H1 (cell line): ENCODE measurements around the gene DDX42.

Source experiments
- CEBPB ChIP-seq: IDR thresholded peaks from 2 replicates; pipeline ENCODE4 v1.6.1; 2012; ENCODE audit warnings: low read depth, low read length
- CREB1 ChIP-seq: IDR thresholded peaks from 2 replicates; pipeline ENCODE4 v1.6.1; 2012; ENCODE audit warnings: inconsistent platforms
- EZH2 ChIP-seq: fragments of 200-600 bp; sonication (generic); IDR thresholded peaks from 2 replicates; pipeline ENCODE4 v1.7.1; 2012; ENCODE audit warnings: low read depth, mild to moderate bottlenecking, moderate library complexity, low read length, inconsistent platforms; ENCODE audit not compliant: severe bottlenecking
- JUN ChIP-seq: IDR thresholded peaks from 2 replicates; pipeline ENCODE4 v1.6.1; 2011; ENCODE audit warnings: low read depth, mild to moderate bottlenecking, improper control_type of control experiment, low read length
- JUND ChIP-seq: IDR thresholded peaks from 2 replicates; pipeline ENCODE4 v1.6.1; 2011; ENCODE audit warnings: mild to moderate bottlenecking, improper control_type of control experiment, low read length
- KDM1A ChIP-seq: fragments of 200-600, 300-600 bp; sonication (generic); IDR thresholded peaks from 2 replicates; pipeline ENCODE4 v1.7.1; 2016; ENCODE audit warnings: mild to moderate bottlenecking, low read length, borderline replicate concordance
- POLR2A ChIP-seq, 2 experiments: IDR thresholded peaks; 1 replicate in 1 of 2; 2 replicates in 1 of 2; pipeline ENCODE4 v1.6.1; 2011; ENCODE audit warnings: low read depth in 2 of 2, low read length in 2 of 2, mild to moderate bottlenecking in 2 of 2; ENCODE audit errors: control extremely low read depth in 1 of 2
- POLR2AphosphoS5 ChIP-seq: IDR thresholded peaks from 2 replicates; pipeline ENCODE4 v1.6.1; 2011; ENCODE audit warnings: low read depth, low read length
- RAD21 ChIP-seq, 2 experiments: IDR thresholded peaks in 1 of 2; conservative IDR thresholded peaks in 1 of 2; 2 replicates each; pipeline ENCODE4 v1.6.1; 2011; ENCODE audit warnings: low read depth in 2 of 2, low read length in 2 of 2, improper control_type of control experiment in 1 of 2, inconsistent platforms in 1 of 2, mild to moderate bottlenecking in 1 of 2, moderate library complexity in 1 of 2
- RFX5 ChIP-seq: IDR thresholded peaks from 2 replicates; pipeline ENCODE4 v1.6.1; 2011; ENCODE audit warnings: low read depth, low read length, improper control_type of control experiment, borderline replicate concordance
- SRF ChIP-seq: IDR thresholded peaks from 2 replicates; pipeline ENCODE4 v1.6.1; 2011; ENCODE audit warnings: mild to moderate bottlenecking, low read depth, low read length, moderate library complexity
- TBP ChIP-seq: IDR thresholded peaks from 2 replicates; pipeline ENCODE4 v1.6.1; 2011; ENCODE audit warnings: low read depth, low read length, improper control_type of control experiment
- TF ChIP-seq, protein P1 (sequence below), 3 experiments: IDR thresholded peaks; 1 replicate in 2 of 3; 2 replicates in 1 of 3; pipeline versions ENCODE4 v1.5.1 to v1.6.1; 2011; ENCODE audit warnings: low read length in 3 of 3, mild to moderate bottlenecking in 3 of 3, inconsistent platforms in 2 of 3, low read depth in 1 of 3, moderate library complexity in 1 of 3; ENCODE audit not compliant: insufficient read depth in 1 of 3; ENCODE audit errors: control extremely low read depth in 1 of 3

DNA sequence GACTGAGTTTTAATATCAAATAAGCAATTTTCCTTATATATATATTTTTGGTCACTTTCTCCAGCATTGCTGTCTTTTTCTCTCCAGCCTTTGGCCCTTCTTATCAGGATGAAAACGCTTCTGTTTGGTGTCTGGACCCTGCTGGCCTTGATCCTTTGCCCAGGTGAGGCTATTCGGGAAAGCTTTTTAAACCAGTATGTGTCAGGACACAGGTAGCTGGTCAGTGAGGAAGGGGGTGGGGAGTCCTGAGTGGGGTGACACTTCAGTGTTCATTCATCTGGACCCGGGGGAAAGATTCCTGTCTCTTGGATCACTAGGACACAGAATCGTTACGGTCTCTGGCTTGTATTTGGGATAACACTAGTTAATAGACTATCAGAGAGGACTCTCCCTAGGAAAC is 80.7 kb downstream of the DDX42 start:
- TF ChIP-seq RAD21 (IDR thresholded peaks at IDR 0.05 in 1 of 2, conservative IDR thresholded peaks at IDR 0.05 in 1 of 2; ENCODE audit: low read depth in 2 of 2, low read length in 2 of 2) (no peak), POLR2AphosphoS5 (no peak), TBP (no peak), CEBPB (no peak), SRF (no peak), JUN (no peak), EZH2 (no peak), RFX5 (no peak), CREB1 (no peak), KDM1A (no peak), JUND (no peak), POLR2A (IDR thresholded peaks at IDR 0.05; ENCODE audit: control extremely low read depth in 1 of 2, low read depth in 2 of 2, low read length in 2 of 2) (no peak)
- TF ChIP-seq, protein P1, sequence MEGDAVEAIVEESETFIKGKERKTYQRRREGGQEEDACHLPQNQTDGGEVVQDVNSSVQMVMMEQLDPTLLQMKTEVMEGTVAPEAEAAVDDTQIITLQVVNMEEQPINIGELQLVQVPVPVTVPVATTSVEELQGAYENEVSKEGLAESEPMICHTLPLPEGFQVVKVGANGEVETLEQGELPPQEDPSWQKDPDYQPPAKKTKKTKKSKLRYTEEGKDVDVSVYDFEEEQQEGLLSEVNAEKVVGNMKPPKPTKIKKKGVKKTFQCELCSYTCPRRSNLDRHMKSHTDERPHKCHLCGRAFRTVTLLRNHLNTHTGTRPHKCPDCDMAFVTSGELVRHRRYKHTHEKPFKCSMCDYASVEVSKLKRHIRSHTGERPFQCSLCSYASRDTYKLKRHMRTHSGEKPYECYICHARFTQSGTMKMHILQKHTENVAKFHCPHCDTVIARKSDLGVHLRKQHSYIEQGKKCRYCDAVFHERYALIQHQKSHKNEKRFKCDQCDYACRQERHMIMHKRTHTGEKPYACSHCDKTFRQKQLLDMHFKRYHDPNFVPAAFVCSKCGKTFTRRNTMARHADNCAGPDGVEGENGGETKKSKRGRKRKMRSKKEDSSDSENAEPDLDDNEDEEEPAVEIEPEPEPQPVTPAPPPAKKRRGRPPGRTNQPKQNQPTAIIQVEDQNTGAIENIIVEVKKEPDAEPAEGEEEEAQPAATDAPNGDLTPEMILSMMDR (IDR thresholded peaks at IDR 0.05; ENCODE audit: control extremely low read depth in 1 of 3, insufficient read depth in 1 of 3, low read depth in 1 of 3, low read length in 3 of 3) = no peak
